ENCODE measurements around the gene FRMD4A.

FRMD4A gene

DNA sequence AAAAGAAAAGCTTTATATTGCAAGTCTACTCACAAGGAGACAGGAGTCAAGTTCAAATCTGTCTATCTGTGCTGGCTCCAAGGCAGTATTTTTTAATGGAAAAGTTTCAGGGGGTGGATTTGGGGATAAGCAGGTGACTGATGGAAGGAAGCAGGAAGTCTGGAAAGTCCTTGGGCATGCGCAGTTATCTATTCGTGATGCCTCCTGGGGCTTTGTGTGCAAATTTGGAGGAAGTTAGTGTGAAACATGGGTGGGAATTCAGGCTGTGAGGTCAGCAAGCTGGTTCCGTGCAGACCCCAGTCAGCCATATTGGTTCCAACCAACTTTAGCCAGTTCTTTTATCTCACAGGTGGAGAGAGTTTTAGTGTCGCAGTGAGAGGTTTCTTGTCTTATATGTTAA lies 140.0 kb downstream of the FRMD4A start:
- DNase-seq (ENCODE audit: low read depth in 2 of 2): no peak

DNA sequence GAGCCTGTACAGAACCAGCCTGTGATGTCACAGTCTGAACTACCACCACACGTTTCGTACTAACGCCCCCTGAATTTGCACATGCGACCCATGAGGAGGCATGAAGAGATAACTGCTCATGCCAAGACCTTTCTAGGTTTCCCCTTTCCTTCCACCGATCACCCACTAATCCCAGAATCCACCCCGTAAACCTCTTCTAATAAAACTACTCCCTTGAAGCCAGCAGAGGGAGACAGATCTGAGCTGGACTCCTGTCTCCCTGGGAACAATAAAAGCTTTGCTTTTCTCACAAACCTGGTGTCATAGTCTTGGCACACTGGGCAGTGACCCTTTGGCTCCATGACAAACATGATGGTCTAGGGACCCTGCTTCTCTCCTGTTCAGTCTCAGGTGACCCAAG lies 144.5 kb downstream of the FRMD4A start:
- DNase-seq (ENCODE audit: low read depth in 2 of 2): no peak

DNA sequence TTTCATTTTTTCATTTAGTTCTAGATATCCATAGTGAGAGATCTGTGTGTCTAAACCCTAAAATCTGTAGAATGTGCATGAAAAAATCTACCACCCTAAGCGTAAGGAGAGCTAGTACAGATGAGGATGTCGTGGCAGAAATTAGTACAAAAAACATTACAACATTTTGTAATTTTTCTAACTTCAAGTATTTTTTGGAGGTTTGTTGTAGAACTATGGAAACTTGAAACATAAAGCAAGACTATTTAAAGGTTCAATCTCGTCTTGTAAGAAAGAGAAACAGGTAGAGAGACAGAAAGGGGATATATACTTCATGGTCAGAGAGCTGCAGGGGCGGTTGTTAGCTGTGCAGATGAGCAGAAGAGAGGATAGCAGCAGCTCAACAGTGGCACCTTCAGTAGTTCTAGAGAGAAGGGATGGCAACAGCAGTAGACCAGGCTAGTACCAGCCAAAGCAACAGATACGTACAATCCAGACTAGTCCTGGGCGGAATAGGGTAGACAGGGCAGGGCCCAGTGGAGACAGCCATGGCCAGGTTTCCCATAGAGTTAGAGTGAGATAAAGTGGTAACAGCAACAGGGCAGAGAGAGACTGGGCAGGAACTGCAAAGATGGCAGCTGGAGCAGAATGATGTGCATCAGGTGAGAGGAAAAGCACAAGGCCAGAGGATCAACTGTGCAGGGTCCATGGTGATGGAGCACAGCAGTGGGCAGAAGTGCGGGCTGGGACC lies 145.2 kb downstream of the FRMD4A start:
- no peak for DNase-seq (ENCODE audit: low read depth in 2 of 2)

DNA sequence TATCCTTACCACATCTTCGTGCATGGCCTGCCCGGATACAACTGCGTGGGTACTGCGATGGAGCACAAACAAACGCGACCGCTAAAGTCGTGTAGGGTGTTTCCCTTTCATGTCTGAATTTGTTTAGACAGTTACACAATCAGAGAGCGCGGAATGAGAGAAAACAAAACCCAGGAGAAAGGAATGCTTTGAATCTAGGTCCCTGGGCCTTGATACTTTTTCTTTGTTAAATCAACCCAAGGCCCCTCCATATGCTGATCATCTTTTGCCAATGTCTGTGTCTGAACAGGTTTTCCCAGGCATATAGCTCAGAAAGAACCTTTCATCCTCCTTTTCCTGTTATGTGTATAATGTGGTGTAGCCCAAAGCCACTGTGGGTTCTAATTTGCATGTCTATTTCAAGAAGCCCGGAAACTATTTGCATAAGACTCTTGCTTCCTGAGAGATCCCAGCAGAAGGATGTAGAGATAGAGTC lies 145.8 kb downstream of the FRMD4A start:
- DNase-seq (ENCODE audit: low read depth in 2 of 2): no peak

DNA sequence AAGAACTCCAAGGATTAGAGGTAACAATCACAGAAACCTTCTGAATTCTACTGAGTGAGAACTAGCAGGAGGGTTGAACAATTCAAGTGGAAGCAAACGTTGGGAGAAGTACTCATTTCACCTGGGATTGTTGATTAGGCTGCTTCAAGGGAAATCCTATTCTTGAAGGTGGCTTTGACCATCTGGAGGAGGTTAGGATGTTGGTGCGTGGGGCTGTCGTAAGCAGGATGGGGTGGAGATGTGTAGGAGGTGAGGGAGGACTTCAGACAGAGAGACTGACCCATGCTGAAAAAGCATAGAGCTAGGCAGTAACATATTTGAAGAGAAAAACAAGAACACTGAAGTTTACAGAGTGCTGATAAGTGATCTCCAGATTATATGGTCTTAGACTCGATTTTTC lies 147.9 kb downstream of the FRMD4A start:
- no peak for DNase-seq (ENCODE audit: low read depth in 2 of 2)

- DNase-seq (ENCODE audit: low read depth in 2 of 2): no peak
Measured at GRCh38 chr10:14181567-14181936, 149.2 kb downstream of the FRMD4A start.

DNA sequence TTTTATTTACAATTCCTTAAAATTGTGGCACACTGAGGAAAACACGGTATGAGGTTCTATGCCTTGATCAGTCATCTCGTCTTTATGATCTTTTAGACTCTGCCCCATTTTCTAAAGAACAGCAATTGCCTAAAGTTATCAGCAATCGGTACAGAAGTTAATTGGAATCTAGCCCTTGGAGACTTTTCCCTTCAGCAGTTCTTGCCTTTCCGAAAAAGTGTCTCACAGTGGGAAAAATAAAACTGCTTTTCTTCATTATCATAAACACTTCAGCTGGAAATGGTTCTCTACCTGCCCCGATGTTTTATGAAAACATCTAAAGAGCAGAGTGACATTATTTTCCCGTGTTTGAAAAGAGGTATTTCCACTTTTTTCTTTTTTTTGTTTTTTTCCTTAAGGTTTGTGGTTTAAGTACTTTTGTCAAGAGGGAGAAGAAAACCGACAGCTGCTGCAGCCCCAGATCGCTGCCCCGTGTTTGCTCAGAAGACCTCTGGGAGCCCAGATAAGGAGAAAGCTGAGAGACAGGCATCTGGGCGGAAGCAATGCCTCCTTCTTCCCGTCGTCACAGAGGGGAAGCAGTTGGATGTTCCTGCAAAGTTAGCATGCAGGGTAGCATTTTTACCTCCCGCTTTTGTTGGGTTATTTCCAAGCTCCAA lies 149.7 kb downstream of the FRMD4A start:
- DNase-seq (ENCODE audit: low read depth in 2 of 2): no peak

- DNase-seq (ENCODE audit: low read depth in 2 of 2): no peak
Measured at GRCh38 chr10:14179251-14179650, 151.5 kb downstream of the FRMD4A start.

- DNase-seq (ENCODE audit: low read depth in 2 of 2): no peak
Measured at GRCh38 chr10:14173706-14174594, 156.8 kb downstream of the FRMD4A start.

DNA sequence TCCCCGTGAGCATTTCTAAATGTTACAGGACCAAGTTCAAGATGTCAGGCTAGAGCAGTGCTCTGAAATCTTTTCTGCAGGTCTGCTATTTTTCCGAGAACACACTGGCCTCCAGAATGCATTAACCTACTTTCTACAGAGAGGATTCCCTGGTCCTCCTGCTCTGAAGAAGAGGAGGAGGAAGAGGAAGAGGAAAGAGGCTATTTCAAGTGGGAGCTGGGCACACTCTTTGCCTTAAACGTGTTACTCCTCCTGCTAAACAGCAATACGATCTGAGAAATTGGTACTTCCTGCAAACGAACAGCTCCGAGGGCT lies 157.4 kb downstream of the FRMD4A start:
- no peak for DNase-seq (ENCODE audit: low read depth in 2 of 2)

- no peak for DNase-seq (ENCODE audit: low read depth in 2 of 2)
Measured at GRCh38 chr10:14172336-14172950, 158.3 kb downstream of the FRMD4A start.

GRCh38 chr10:14171336-14171735 lies 159.4 kb downstream of the FRMD4A start:
- DNase-seq (ENCODE audit: low read depth in 2 of 2): no peak

DNA sequence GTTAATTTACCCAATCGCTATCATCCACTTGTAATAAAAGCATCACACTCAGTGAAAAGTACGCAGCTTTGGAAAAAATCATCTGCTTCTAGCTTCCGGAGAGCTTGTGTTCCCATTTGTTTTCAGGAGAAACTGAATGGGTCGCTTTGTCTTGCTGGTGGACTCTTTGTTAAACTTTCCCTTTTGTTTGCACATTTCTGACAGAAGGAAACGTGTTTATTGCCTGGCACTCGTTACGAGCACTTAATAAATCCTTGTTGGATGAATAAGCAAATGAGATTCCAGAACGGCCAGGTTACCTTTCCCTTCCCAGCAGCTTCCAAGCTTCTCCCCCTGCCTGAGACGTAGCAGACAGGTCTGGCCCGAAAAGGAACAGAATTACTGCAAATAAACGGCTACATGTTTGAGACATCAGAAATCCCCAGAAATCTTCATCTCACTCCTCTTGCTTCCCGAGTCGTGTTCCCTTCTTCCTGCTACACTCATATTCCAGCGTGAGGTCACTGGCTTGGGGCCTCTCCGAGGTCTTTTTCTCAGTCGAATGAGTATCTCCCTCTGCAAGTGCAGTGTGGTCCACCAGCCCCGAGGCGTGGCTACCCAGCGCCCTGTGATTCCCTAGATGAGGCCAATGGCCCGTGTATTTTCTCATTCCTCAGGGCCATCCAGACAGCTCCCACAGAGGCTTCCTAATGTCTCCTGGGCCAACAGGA lies 167.2 kb downstream of the FRMD4A start:
- DNase-seq (ENCODE audit: low read depth in 2 of 2): no peak

DNA sequence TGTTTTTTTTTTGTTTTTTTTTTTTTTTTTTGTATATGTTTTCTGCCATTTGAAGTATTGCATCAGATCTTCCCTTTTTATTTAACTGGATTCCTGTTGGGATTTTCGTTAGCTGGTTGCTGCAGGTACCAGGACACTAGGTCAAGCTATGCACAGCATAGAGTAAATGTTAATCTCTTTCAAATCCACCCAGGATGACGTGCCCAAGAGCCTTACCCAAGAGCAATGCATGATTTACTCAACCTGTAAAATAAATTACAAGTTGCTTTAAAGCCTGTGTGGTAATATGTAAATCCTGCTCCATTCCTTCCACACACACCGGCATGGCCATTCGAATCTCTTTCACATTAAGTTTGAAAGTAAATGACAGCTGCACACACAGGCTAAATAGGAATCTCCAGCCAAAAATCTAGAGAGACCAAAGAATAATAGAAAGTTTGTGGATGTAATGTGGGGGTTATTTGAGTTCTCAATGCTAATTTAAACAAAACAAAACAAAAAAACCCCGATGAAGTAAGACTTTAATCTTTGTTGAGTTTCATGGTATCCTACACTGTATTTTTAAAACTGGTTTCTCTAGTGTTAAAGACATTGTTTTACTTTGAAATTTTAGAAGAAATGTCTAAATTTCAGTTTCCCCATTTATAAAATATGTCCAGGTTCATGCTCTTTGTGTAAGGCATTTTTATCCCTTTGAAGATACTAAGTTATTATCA lies 167.9 kb downstream of the FRMD4A start:
- no peak for DNase-seq (ENCODE audit: low read depth in 2 of 2)

GRCh38 chr10:14162061-14162460 lies 168.7 kb downstream of the FRMD4A start:
- DNase-seq (ENCODE audit: low read depth in 2 of 2): no peak

DNA sequence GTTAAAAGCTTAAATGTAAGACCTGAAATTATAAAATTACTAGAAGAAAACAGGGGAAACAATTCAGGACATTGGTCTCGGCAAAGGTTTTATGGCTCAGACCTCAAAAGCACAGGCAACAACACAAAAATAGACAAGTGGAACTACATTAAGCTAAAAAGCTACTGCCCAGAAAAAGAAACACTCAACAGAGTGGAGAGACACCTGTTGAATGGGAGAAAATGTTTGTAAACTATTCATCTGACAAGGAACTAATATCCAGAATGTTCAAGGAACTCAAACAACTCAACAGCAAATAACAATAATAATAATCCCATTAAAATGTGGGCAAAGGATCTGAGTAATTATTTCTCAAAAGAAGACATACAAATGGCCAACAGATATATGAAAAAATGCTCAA lies 170.4 kb downstream of the FRMD4A start:
- DNase-seq (ENCODE audit: low read depth in 2 of 2): no peak

DNA sequence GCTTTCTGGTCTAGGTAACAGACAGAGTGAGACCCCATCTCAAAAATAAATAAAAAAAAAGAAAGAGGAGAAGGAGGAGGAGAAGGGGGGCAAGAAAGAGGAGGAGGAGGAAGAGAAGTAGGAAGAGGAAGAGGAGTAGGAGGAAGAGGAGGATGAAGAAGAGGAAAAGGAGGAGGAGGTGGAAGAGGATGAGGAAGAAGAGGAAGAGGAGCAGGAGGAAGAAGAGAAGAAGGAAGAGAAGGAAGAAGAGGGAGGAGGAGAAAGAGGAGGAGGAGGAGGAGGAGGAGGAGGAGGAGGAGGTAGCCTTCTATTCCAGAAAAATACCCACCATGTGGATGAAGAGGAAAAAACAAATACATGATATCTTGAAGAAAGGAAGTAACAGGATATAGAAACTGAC lies 172.1 kb downstream of the FRMD4A start:
- no peak for DNase-seq (ENCODE audit: low read depth in 2 of 2)

DNA sequence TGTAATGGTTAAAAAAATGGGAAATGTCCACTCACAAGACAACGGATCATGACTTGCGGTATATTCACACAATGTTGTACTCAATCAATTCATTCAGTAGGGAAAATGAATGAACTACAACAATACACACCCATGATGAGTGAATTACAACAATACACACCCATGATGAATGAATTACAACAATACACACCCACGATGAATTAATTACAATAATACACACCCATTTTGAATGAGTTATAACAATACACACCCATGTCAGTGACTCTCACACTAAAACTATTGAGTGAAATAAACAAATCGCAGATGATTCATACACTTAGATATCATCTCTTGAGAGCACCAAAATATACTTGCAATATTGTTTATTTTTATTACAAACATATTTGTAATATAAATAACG lies 174.6 kb downstream of the FRMD4A start:
- DNase-seq (ENCODE audit: low read depth in 2 of 2): no peak

DNA sequence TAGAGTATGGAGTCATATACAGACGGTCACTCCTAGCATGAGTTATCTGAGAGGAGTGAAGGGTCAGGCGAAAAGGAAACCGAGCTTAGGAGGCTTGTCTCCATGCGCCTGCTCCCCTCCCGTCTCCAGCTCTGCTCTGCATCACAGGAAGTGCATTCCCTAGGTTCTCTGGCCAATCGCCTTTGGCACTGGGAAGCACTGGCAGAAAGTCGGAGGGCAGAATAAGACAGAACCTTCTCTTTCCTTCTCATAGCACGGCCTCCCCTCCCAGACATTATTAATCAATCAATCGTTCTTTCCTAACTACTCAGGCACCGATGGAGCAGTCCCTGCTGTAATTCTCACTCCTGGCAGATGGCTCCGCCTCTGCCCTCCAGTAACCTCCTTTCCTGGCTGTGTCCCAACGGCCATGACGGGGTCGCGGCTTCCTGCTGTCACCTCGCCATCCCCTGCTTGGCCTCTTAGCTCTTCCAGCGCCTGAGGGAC lies 177.1 kb downstream of the FRMD4A start:
- no peak for DNase-seq (ENCODE audit: low read depth in 2 of 2)

- DNase-seq (ENCODE audit: low read depth in 2 of 2): no peak
Measured at GRCh38 chr10:14151571-14151970, 179.2 kb downstream of the FRMD4A start.

DNA sequence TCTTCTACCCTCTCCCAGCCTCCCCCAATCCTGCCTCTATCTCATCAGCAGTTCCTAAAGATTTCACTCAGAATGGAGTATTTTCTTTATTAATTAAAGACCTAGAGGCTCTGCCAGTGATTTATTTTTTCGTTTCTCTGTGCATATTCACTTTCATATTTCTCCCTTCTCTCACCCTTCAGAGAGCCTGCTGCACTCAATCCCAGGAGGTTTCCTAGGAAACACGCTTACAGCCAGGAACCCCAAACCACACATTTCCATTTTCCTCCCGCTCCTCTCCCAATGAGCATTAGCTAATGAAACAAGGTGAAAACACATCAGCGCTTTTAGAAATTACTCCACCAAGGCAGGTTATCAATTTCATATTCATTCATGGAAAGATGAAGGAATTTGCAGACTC lies 180.2 kb downstream of the FRMD4A start:
- no peak for DNase-seq (ENCODE audit: low read depth in 2 of 2)
